ENCODE data around the gene MON1B.

Gene MON1B

DNA sequence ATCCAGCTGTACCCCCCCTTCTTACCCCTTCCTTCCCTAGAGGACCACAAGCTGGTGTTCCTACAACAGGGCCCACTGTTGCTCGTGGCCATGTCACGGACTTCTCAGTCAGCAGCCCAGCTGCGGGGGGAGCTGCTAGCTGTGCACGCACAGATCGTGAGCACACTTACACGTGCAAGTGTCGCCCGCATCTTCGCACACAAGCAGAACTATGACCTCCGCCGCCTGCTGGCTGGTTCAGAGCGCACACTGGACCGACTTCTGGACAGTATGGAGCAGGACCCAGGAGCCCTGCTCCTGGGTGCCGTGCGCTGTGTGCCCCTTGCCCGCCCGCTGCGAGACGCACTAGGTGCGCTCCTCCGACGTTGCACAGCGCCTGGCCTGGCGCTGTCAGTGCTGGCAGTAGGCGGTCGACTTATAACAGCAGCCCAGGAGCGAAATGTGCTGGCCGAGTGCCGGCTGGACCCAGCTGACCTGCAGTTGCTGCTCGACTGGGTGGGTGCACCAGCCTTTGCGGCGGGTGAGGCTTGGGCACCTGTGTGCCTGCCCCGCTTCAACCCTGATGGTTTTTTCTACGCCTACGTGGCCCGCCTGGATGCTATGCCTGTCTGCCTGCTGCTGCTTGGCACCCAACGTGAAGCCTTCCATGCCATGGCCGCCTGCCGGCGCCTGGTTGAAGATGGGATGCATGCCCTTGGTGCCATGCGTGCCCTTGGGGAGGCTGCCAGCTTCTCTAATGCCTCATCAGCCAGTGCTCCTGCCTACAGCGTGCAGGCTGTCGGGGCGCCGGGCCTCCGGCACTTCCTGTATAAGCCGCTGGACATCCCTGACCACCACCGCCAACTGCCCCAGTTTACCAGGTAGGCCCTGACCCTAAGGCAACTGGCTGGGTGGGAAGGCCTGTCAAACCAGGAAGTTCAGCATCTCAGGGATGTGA lies 3.6 kb downstream of the MON1B start:
- Histone ChIP-seq H3K4me3 (ENCODE audit: severe bottlenecking) (no peak overlapping the region), H3K9me3 (ENCODE audit: severe bottlenecking) (no peaks in the 10 kb centered on the region), H3K27me3 (ENCODE audit: insufficient read depth, poor library complexity, severe bottlenecking) (no peaks in the 10 kb centered on the region), H3K36me3 (ENCODE audit: low read depth) (peaks cover 46% of the 10 kb centered on the region), H3K27ac (ENCODE audit: poor library complexity, severe bottlenecking) (no peak overlapping the region), H3K4me1 (ENCODE audit: insufficient read depth, poor library complexity, severe bottlenecking) (peaks cover 12% of the 10 kb centered on the region)
- TF ChIP-seq, protein P1, sequence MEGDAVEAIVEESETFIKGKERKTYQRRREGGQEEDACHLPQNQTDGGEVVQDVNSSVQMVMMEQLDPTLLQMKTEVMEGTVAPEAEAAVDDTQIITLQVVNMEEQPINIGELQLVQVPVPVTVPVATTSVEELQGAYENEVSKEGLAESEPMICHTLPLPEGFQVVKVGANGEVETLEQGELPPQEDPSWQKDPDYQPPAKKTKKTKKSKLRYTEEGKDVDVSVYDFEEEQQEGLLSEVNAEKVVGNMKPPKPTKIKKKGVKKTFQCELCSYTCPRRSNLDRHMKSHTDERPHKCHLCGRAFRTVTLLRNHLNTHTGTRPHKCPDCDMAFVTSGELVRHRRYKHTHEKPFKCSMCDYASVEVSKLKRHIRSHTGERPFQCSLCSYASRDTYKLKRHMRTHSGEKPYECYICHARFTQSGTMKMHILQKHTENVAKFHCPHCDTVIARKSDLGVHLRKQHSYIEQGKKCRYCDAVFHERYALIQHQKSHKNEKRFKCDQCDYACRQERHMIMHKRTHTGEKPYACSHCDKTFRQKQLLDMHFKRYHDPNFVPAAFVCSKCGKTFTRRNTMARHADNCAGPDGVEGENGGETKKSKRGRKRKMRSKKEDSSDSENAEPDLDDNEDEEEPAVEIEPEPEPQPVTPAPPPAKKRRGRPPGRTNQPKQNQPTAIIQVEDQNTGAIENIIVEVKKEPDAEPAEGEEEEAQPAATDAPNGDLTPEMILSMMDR (IDR thresholded peaks at IDR 0.05; ENCODE audit: poor library complexity, severe bottlenecking): no peak
- ATAC-seq (ENCODE audit: low read depth): no peak
- no peak for DNase-seq (ENCODE audit: low spot score)

DNA sequence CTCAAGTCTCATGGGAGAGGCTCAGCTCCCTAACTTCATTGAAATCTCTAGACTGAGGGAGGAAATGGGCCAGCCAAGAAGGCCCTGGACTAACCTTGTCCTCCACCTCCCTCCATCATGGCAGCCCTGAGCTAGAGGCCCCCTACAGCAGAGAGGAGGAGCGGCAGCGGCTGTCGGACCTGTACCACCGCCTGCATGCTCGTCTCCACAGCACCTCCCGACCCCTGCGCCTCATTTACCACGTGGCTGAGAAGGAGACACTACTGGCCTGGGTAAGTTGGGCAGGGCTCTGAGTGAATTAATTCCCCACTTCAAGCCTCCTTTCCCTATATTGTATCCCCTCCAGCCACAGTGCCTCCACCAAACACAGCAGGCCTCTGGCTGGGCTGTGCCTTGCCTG lies 4.4 kb downstream of the MON1B start:
- Histone ChIP-seq H3K9me3 (ENCODE audit: severe bottlenecking) (no peaks in the 10 kb centered on the region), H3K27ac (ENCODE audit: poor library complexity, severe bottlenecking) (no peak overlapping the region), H3K27me3 (ENCODE audit: insufficient read depth, poor library complexity, severe bottlenecking) (no peaks in the 10 kb centered on the region), H3K4me1 (ENCODE audit: insufficient read depth, poor library complexity, severe bottlenecking) (peaks cover 9% of the 10 kb centered on the region), H3K36me3 (ENCODE audit: low read depth) (peaks cover 46% of the 10 kb centered on the region), H3K4me3 (ENCODE audit: severe bottlenecking) (no peak overlapping the region)
- ATAC-seq (ENCODE audit: low read depth): no peak
- DNase-seq (ENCODE audit: low spot score): no peak
- TF ChIP-seq, protein P1 (IDR thresholded peaks at IDR 0.05; ENCODE audit: poor library complexity, severe bottlenecking): no peak

- Histone ChIP-seq H3K4me3 (ENCODE audit: severe bottlenecking) (no peak overlapping the region), H3K36me3 (ENCODE audit: low read depth) (peaks cover 39% of the 10 kb centered on the region), H3K4me1 (ENCODE audit: insufficient read depth, poor library complexity, severe bottlenecking) (no peaks in the 10 kb centered on the region), H3K27ac (ENCODE audit: poor library complexity, severe bottlenecking) (no peak overlapping the region), H3K27me3 (ENCODE audit: insufficient read depth, poor library complexity, severe bottlenecking) (no peaks in the 10 kb centered on the region), H3K9me3 (ENCODE audit: severe bottlenecking) (no peaks in the 10 kb centered on the region)
- no peak for ATAC-seq (ENCODE audit: low read depth)
- TF ChIP-seq, protein P1 (IDR thresholded peaks at IDR 0.05; ENCODE audit: poor library complexity, severe bottlenecking): no peak
- DNase-seq (ENCODE audit: low spot score): no peak
Measured at GRCh38 chr16:77197747-77198146, 6.8 kb downstream of the MON1B start.

DNA sequence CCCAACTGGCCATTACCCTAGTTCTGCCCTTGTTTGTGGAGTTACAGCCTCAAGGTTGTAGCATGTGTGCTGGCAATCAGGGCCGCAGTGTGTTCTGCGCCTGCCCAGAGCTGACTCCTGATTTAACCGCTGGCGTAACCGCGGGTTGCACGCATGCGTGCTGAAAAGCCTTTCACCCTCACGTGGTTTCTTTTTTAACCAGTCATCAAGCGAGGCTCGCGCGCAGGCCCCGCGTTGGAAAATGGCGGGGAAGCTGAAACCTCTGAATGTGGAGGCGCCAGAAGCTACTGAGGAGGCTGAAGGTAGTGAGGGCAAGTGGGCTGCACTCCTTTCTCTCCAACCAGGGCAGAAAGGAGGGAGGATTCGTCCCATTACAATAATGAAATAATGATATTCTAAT lies 8.2 kb downstream of the MON1B start, which contains the start of gene SYCE1L:
TSS of gene SYCE1L (plus strand) at position 198 of the 400 bp plus-strand sequence. CDS start at position 242, 44 bp downstream.
- ATAC-seq (ENCODE audit: low read depth) (no peak), DNase-seq (ENCODE audit: low spot score) (no peak)
- no peaks in the 10 kb centered on the region for H3K27me3 ChIP-seq (ENCODE audit: insufficient read depth, poor library complexity, severe bottlenecking)
- H3K9me3 ChIP-seq (ENCODE audit: severe bottlenecking): no peaks in the 10 kb centered on the region
- no peak within 1 kb of the TSS for H3K27ac ChIP-seq (ENCODE audit: poor library complexity, severe bottlenecking)
- TF ChIP-seq, protein P1 (IDR thresholded peaks at IDR 0.05; ENCODE audit: poor library complexity, severe bottlenecking): no peak
- H3K4me3 ChIP-seq (ENCODE audit: severe bottlenecking): no peak within 1 kb of the TSS
- peaks cover 31% of the 10 kb centered on the region for H3K36me3 ChIP-seq (ENCODE audit: low read depth)
- H3K4me1 ChIP-seq (ENCODE audit: insufficient read depth, poor library complexity, severe bottlenecking): no peaks in the 10 kb centered on the region

DNA sequence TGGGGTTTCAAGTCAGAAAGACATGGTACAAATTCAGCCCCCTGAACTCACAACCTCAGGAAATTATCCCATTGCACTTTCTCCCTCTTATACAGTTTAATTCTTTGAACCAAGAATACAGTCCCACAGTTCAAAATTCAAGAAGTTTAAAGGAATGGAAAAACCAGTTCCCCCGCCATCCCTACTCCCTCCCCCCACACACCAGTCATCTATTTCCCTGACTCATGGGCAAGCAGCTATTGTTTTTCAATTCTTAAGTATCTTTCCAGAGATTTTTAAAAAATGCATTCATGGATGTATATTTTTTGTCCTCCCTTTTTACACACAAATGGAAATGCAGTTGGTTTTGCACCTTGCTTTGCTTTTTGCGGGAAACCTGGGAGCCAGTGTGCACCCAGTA lies 15.5 kb downstream of the MON1B start:
- TF ChIP-seq, protein P1 (IDR thresholded peaks at IDR 0.05; ENCODE audit: poor library complexity, severe bottlenecking): no peak
- Histone ChIP-seq H3K4me1 (ENCODE audit: insufficient read depth, poor library complexity, severe bottlenecking) (no peaks in the 10 kb centered on the region), H3K4me3 (ENCODE audit: severe bottlenecking) (no peak overlapping the region), H3K27me3 (ENCODE audit: insufficient read depth, poor library complexity, severe bottlenecking) (no peaks in the 10 kb centered on the region), H3K36me3 (ENCODE audit: low read depth) (no peaks in the 10 kb centered on the region), H3K9me3 (ENCODE audit: severe bottlenecking) (no peaks in the 10 kb centered on the region), H3K27ac (ENCODE audit: poor library complexity, severe bottlenecking) (no peak overlapping the region)
- DNase-seq (ENCODE audit: low spot score): no peak
- ATAC-seq (ENCODE audit: low read depth): no peak

Data from RWPE2 (cell line).